ENCODE results near the gene CASKIN1.
A peak's percentile ranks its signal among the peaks of the same experiment; 100 is the strongest.

CASKIN1 gene

DNA sequence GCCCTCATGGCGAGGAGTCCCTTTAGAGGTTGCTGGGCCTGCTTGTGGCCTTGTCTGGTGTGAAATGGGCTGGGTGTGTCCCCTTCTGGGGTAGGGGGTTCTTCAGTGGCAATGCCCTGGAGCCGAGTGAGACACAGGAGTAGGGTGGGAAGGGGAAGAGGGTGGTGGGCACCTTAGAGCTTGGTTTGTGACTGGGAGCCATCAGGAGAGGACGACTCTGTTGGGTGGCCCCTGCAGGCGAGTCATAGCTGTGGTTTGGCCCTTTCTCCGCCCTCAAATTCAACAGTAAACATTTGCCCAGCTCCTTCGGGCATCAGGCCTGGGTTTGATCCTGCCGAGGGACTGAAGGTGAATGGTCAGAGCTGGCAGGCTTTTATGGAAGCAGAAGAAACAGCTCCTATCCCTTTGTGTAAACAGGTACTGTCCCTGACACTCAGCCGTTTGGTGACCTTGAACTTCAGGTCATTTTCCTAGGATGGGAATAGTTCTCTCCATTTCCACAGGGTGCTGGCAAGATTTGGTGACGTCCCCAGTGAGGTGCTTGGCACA is 29.9 kb upstream of the CASKIN1 start:
- Mint-ChIP-seq H3K4me3 (peak overlapping the region; percentile 46), H3K27ac (no peak overlapping the region), H3K36me3 (ENCODE audit: low read depth) (peaks cover 15% of the 10 kb centered on the region), H3K27me3 (no peaks in the 10 kb centered on the region), H3K9me3 (no peaks in the 10 kb centered on the region), H3K4me1 (peaks cover 18% of the 10 kb centered on the region)
- DNase-seq (no peak), ATAC-seq (no peak)

DNA sequence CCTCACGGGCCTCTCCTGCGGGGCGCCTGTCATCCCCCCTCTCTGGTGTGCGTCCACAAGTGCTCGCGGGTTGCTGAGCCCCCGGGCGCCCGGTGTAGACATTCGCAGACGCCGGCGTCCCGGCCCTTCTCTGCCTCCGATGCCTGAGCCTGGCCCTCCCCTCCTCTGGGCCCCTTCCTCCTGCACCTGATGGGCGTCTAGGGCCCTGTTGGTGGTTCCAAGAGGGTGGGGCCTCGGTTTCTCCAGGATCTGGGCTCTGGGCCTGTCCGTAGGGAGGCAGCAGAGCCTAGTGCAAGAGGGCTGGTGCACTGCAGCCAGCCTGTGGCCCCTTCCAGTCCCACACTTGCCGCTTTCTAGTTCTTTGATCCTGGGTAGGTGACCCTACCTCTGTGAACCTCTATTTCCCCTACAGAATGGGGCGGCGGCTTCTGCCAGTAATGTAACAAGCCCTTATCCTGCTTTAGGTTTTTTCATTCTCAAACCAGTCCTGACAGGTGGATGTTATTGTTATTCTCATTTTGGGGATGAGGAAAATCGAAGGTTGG is 27.6 kb upstream of the CASKIN1 start:
- H3K36me3 Mint-ChIP-seq (ENCODE audit: low read depth) = peaks cover 6% of the 10 kb centered on the region
- ATAC-seq = peak; percentile 15
- H3K27me3 Mint-ChIP-seq = no peaks in the 10 kb centered on the region
- no peak for DNase-seq
- H3K9me3 Mint-ChIP-seq = no peaks in the 10 kb centered on the region
- peaks cover 18% of the 10 kb centered on the region for H3K4me1 Mint-ChIP-seq
- peak overlapping the region; percentile 83 for H3K4me3 Mint-ChIP-seq
- peak overlapping the region; percentile 59 for H3K27ac Mint-ChIP-seq

- Mint-ChIP-seq H3K27me3 (no peaks in the 10 kb centered on the region), H3K9me3 (no peaks in the 10 kb centered on the region), H3K4me1 (peaks cover 18% of the 10 kb centered on the region), H3K36me3 (ENCODE audit: low read depth) (peaks cover 6% of the 10 kb centered on the region), H3K27ac (peak within 1 kb of the TSS; percentile 59), H3K4me3 (peak within 1 kb of the TSS; percentile 83)
- ATAC-seq (peak; percentile 98), DNase-seq (peak; percentile 100)
Measured at GRCh38 chr16:2223221-2223941, 27.0 kb upstream of the CASKIN1 start, which contains the start of gene E4F1. Gene E4F1, plus strand, starts transcription at chr16:2223591. Its CDS starts 23 bp downstream, at chr16:2223614.

DNA sequence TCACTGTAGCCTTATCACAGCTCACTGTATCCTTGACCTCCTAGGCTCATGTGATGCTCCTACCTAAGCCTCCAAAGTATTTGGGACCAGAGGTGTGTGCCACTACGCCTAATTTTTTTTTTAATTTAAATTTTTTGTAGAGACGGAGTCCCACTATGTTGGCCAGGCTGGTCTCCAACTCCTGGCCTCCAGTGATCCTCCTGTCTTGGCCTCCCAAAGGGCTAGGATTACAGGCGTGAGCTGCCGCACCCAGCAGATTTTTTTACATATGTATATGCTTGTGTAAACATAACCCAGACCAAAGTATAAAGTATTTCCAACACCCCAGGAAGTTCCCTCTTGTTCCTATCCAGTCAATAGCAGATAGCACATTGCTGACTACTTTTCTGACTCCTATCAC is 19.9 kb upstream of the CASKIN1 start:
- Mint-ChIP-seq H3K4me3 (peak overlapping the region; percentile 88), H3K36me3 (ENCODE audit: low read depth) (peaks cover 21% of the 10 kb centered on the region), H3K27me3 (no peaks in the 10 kb centered on the region), H3K4me1 (peaks cover 24% of the 10 kb centered on the region), H3K9me3 (no peaks in the 10 kb centered on the region), H3K27ac (peak overlapping the region; percentile 93)
- ATAC-seq = no peak
- no peak for DNase-seq

- Mint-ChIP-seq H3K27me3 (no peaks in the 10 kb centered on the region), H3K4me3 (peak within 1 kb of the TSS; percentile 88), H3K4me1 (peaks cover 24% of the 10 kb centered on the region), H3K9me3 (no peaks in the 10 kb centered on the region), H3K36me3 (ENCODE audit: low read depth) (peaks cover 21% of the 10 kb centered on the region), H3K27ac (peak within 1 kb of the TSS; percentile 93)
- ATAC-seq (no peak), DNase-seq (no peak)
Measured at GRCh38 chr16:2214719-2214968, 18.2 kb upstream of the CASKIN1 start, which contains the start of gene PGP. Gene PGP, minus strand, starts transcription at chr16:2214840. Its CDS starts 63 bp downstream, at chr16:2214777.

- Mint-ChIP-seq H3K36me3 (ENCODE audit: low read depth) (peaks cover 21% of the 10 kb centered on the region), H3K4me3 (peak overlapping the region; percentile 83), H3K27ac (peak overlapping the region; percentile 53), H3K4me1 (peaks cover 24% of the 10 kb centered on the region), H3K27me3 (no peaks in the 10 kb centered on the region), H3K9me3 (no peaks in the 10 kb centered on the region)
- no peak for ATAC-seq
- no peak for DNase-seq
Measured at GRCh38 chr16:2213817-2214718, 17.7 kb upstream of the CASKIN1 start.

GRCh38 chr16:2212362-2213324 is 16.2 kb upstream of the CASKIN1 start:
- H3K4me1 Mint-ChIP-seq = peaks cover 28% of the 10 kb centered on the region
- no peak for ATAC-seq

DNA sequence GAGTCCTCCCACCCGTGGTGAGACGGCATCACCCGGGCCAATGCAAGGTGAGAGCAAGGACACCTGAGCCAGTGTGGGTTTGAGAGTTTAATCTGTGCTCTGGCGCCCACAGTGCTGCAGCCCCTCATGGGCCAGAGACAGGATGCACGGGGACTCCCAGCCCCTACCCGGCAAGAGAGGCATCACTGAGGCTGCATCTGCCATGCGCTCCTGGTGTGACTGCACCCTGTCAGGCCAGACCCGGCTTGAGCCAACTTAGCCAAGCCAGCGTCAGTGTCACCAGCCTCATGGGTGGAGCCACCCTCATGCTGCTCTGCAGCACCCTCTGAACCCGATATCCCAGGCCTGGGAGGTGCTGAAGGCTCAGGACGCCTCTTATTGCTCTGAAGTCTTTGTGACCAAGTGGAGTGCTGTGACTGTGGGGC is 15.5 kb upstream of the CASKIN1 start:
- Mint-ChIP-seq H3K36me3 (ENCODE audit: low read depth) (peaks cover 30% of the 10 kb centered on the region), H3K4me3 (peak overlapping the region; percentile 63), H3K4me1 (peaks cover 31% of the 10 kb centered on the region), H3K27ac (no peak overlapping the region), H3K9me3 (no peaks in the 10 kb centered on the region), H3K27me3 (no peaks in the 10 kb centered on the region)
- no peak for DNase-seq
- ATAC-seq = no peak

More at GRCh38 chr16:2212362-2213324, 16.2 kb upstream of the CASKIN1 start:
- Mint-ChIP-seq H3K4me3 (peak overlapping the region; percentile 83), H3K27me3 (no peaks in the 10 kb centered on the region), H3K9me3 (no peaks in the 10 kb centered on the region), H3K27ac (peak overlapping the region; percentile 53), H3K36me3 (ENCODE audit: low read depth) (peaks cover 27% of the 10 kb centered on the region)
- no peak for DNase-seq

- no peaks in the 10 kb centered on the region for H3K9me3 Mint-ChIP-seq
- no peak within 1 kb of the TSS for H3K27ac Mint-ChIP-seq
- H3K4me3 Mint-ChIP-seq = no peak within 1 kb of the TSS
- H3K4me1 Mint-ChIP-seq = peaks cover 33% of the 10 kb centered on the region
- ATAC-seq = no peak
- H3K27me3 Mint-ChIP-seq = no peaks in the 10 kb centered on the region
- DNase-seq = no peak
- peaks cover 33% of the 10 kb centered on the region for H3K36me3 Mint-ChIP-seq (ENCODE audit: low read depth)
Measured at GRCh38 chr16:2210386-2211365, 14.3 kb upstream of the CASKIN1 start, which contains the start of gene BRICD5. Gene BRICD5, minus strand, starts transcription at chr16:2210863. Its CDS starts 30 bp downstream, at chr16:2210833.

DNA sequence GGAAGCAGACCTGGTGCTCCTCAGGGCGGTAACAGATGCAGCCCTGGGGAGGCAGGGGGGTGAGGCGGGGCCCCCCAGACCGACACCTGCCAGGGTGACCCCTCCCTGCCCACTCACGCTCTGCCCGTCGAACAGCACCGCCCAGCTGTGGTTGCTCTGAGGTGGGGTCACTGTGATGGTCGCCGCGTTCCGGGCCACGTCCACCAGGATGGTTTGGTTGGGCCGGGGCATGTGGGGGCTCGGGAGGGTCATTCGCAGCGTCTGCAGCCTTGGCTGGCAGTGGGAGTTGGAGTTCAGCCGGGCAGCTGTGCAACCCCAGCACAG is 13.6 kb upstream of the CASKIN1 start:
- Mint-ChIP-seq H3K36me3 (ENCODE audit: low read depth) (peaks cover 33% of the 10 kb centered on the region), H3K4me1 (peaks cover 31% of the 10 kb centered on the region), H3K4me3 (no peak overlapping the region), H3K27me3 (no peaks in the 10 kb centered on the region), H3K27ac (no peak overlapping the region), H3K9me3 (no peaks in the 10 kb centered on the region)
- DNase-seq (no peak), ATAC-seq (no peak)

- peaks cover 33% of the 10 kb centered on the region for H3K36me3 Mint-ChIP-seq (ENCODE audit: low read depth)
- no peak for ATAC-seq
- H3K27me3 Mint-ChIP-seq = no peaks in the 10 kb centered on the region
- H3K4me3 Mint-ChIP-seq = no peak overlapping the region
- no peaks in the 10 kb centered on the region for H3K9me3 Mint-ChIP-seq
- H3K4me1 Mint-ChIP-seq = peaks cover 35% of the 10 kb centered on the region
- DNase-seq = no peak
- no peak overlapping the region for H3K27ac Mint-ChIP-seq
Measured at GRCh38 chr16:2209258-2210008, 13.0 kb upstream of the CASKIN1 start.

GRCh38 chr16:2208772-2209171 is 12.4 kb upstream of the CASKIN1 start:
- Mint-ChIP-seq H3K4me3 (no peak overlapping the region), H3K9me3 (no peaks in the 10 kb centered on the region), H3K27ac (no peak overlapping the region), H3K36me3 (ENCODE audit: low read depth) (peaks cover 33% of the 10 kb centered on the region), H3K27me3 (no peaks in the 10 kb centered on the region), H3K4me1 (peaks cover 40% of the 10 kb centered on the region)
- ATAC-seq (no peak), DNase-seq (no peak)
